Skeletal muscle tissue (tissue), 4 donors: ENCODE results near the gene TMEM198. TPM values are rescaled to one million over a fixed set of nuclear protein-coding genes. Genes with fewer than 3 reads are reported as not detected.

Experiments used
- H3K27ac ChIP-seq: one replicate; pipeline ENCODE4 v1.7.0; 2013; ENCODE audit warnings: mild to moderate bottlenecking, low read depth, low read length, inconsistent platforms
- H3K27me3 ChIP-seq, 3 donors: one replicate each; pipeline ENCODE4 v1.7.0; 2013; ENCODE audit warnings: low read length in 3 of 3; ENCODE audit not compliant: control insufficient read depth in 3 of 3, insufficient read depth in 3 of 3
- H3K36me3 ChIP-seq, 3 donors: one replicate each; pipeline ENCODE4 v1.7.0; 2013; ENCODE audit warnings: low read length in 3 of 3; ENCODE audit not compliant: control insufficient read depth in 3 of 3, insufficient read depth in 3 of 3
- H3K4me1 ChIP-seq, 3 donors: one replicate each; pipeline ENCODE4 v1.7.0; 2013; ENCODE audit warnings: low read length in 3 of 3, mild to moderate bottlenecking in 3 of 3; ENCODE audit not compliant: control insufficient read depth in 3 of 3, insufficient read depth in 3 of 3
- H3K4me3 ChIP-seq, 3 donors: one replicate each; pipeline ENCODE4 v1.7.0; 2013; ENCODE audit warnings: low read length in 3 of 3
- H3K9ac ChIP-seq, 3 donors: one replicate each; pipeline ENCODE4 v1.7.0; 2013; ENCODE audit warnings: low read length in 3 of 3, mild to moderate bottlenecking in 3 of 3, moderate library complexity in 2 of 3, low read depth in 1 of 3
- H3K9me3 ChIP-seq, 3 donors: one replicate each; pipeline ENCODE4 v1.7.0; 2013; ENCODE audit warnings: low read length in 3 of 3; ENCODE audit not compliant: control insufficient read depth in 3 of 3
- total RNA-seq: library from RNA; depleted of rRNA; stranded (reverse); fragments of >200 nt; gene quantifications from one replicate; pipeline ENCODE4 v1.2.3, GENCODE V29; 2014
- donor health status: Osteomylitis.

Gene TMEM198
- total RNA-seq, 1 donor from 2014 or later: 2.1 TPM

DNA sequence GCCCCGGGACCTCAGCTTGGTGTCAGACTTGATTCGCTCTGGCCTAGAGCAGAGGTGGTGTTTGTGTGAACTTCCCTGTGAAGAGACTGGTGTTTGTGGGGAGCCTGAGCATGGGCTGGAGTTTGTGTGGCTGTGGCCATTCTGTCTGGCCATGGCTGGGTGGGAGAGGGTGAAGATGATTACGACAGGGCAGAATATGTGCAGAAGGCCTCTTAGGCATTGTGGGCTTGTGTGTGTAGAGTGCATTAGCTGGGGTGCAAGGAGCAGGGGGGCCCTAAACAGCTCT is 17.0 kb downstream of the TMEM198 start:
- H3K27ac ChIP-seq: no peak overlapping the region

DNA sequence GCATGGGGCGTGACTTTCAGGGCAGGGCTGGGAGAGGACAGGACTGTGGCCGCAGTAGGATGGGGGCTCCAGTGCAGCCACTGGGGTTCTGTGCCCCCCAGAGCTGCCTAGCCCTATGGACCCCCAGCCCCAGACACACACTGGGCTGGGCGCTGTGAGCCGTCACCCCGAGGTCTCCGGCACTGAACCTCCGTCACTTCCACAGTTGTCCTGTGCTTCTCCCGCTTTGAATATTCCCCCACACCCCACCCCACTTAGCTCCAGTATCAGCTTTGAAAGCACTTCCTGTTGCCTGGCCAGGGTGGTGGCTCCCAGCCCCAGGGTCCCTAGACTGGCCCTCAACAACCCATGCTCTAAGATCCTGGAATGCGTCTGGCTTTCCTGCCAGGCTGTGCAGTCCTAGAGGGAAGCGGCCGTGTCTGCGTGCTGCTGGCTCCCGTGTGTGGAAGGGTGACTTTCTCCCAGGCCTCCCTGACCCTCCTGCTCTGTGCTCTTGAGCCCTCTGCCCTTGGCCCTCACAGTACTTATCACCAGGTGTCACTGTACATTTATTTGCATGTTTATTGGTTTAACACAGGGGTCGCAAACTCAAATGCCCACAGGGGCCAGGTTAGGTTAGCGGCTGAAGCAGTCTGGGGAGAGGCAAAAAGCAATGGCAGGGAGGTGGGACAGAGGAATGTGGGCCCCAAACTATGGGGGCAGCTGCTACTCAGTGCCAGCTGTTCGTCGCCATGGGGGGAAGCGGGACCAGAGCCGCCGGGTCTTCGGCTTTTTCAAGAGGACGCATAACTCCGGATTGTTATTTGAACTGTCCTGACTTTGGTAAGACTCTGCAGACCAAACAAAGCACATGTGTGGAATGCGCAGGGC is 17.6 kb downstream of the TMEM198 start:
- Histone ChIP-seq H3K4me1 (no peaks in the 10 kb centered on the region), H3K36me3 (peaks cover 65 to 75% (median 70%) of the 10 kb centered on the region in 3 donors), H3K27ac (no peak overlapping the region), H3K9ac (no peak overlapping the region), H3K27me3 (no peaks in the 10 kb centered on the region), H3K4me3 (no peak overlapping the region), H3K9me3 (no peaks in the 10 kb centered on the region)

More for the DNA sequence above, 17.0 kb downstream of the TMEM198 start:
- no peaks in the 10 kb centered on the region for H3K4me1 ChIP-seq
- no peaks in the 10 kb centered on the region for H3K27me3 ChIP-seq
- no peak overlapping the region for H3K9ac ChIP-seq
- H3K36me3 ChIP-seq: peaks cover 69 to 75% (median 70%) of the 10 kb centered on the region in 3 donors
- H3K9me3 ChIP-seq: no peaks in the 10 kb centered on the region
- no peak overlapping the region for H3K4me3 ChIP-seq

DNA sequence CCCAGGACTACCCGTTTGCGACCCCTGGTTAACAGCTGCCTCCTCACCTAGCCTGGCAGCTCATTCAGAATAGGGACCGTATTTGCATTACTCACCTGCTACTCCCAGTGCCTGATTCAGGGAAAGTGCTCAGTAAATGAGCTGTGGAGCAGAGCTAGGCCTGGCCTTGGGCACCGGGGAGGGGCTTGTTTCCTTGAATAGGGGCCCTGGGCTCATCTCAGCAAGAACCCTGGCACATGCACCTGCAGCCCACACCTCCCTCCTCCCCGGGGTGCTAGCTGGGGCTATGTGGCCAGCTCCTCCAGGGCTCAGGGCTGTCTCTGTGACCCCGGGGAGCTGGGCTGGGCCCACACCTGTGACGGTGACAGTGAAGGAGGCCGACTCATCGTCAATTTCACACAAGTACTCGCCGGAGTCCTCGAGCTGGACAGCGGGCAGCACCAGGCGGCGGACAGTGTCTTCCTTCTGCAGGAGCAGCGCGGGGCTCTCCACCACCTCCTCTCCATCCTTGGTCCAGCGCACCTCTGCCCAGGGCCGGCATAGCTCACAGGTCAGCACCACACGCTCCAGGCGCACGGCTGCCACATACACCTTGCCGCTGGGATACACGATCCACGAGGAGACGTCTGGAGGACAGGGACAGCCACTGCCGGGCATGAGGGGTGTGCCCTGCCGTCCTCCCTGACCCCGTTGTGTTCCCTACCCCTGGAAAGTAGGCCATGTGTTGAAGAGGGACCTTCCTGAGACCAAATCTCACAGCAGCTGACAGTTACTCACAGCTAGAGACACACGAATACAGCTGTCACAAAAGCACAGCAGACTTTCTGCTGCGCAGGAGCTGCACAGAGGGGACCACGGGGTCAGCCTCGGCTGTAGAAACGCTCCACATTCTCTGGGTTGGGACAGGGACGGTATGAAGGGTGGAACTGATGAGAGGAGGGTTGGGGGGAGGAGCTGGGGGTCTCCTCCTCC is 18.5 kb downstream of the TMEM198 start:
- Histone ChIP-seq H3K9ac (no peak overlapping the region), H3K4me1 (no peaks in the 10 kb centered on the region), H3K36me3 (peaks cover 69 to 74% (median 71%) of the 10 kb centered on the region in 3 donors), H3K4me3 (no peak overlapping the region), H3K27me3 (no peaks in the 10 kb centered on the region), H3K9me3 (no peaks in the 10 kb centered on the region), H3K27ac (no peak overlapping the region)

DNA sequence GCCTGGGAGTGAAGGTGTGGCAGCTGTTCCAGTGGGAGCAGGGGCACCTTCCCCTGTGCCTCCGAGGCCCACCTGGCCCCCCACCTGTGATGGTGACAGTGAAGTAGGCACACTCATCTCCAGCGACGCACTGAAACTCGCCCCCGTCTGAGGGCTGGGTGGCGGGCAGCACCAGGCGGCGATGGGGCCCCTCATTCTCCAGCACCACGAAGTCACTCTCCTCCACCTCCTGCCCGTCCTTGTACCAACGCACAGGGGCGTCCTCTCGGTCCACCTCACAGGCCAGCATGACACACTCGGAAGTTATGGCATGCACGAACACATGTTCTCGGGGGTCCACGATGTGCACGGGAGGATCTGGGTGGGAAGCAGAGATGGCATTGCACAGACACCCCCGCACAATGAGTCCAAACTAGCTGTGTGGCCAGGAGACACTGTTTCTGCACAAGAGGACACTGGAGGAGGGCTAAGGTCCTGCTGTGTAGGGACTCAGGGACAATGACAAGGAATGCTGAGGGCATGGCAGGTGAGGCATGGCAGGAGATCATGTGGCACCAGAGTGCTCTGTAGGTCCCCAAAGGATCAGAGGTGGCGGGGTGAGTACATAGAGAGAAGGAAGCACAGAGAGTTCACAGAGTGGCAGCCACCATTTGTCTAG is 19.6 kb downstream of the TMEM198 start:
- Histone ChIP-seq H3K4me3 (no peak overlapping the region), H3K4me1 (no peaks in the 10 kb centered on the region), H3K9me3 (no peaks in the 10 kb centered on the region), H3K27me3 (no peaks in the 10 kb centered on the region), H3K27ac (no peak overlapping the region), H3K9ac (no peak overlapping the region), H3K36me3 (peaks cover 65 to 70% (median 69%) of the 10 kb centered on the region in 3 donors)

GRCh38 chr2:219565130-219566080 is 21.6 kb downstream of the TMEM198 start:
- no peak overlapping the region for H3K4me3 ChIP-seq
- H3K4me1 ChIP-seq: peaks cover 6 to 11% (median 9%) of the 10 kb centered on the region in 3 donors
- H3K27ac ChIP-seq: no peak overlapping the region
- H3K36me3 ChIP-seq: peaks cover 58 to 68% (median 64%) of the 10 kb centered on the region in 3 donors
- no peaks in the 10 kb centered on the region for H3K9me3 ChIP-seq
- no peak overlapping the region for H3K9ac ChIP-seq
- no peaks in the 10 kb centered on the region for H3K27me3 ChIP-seq

DNA sequence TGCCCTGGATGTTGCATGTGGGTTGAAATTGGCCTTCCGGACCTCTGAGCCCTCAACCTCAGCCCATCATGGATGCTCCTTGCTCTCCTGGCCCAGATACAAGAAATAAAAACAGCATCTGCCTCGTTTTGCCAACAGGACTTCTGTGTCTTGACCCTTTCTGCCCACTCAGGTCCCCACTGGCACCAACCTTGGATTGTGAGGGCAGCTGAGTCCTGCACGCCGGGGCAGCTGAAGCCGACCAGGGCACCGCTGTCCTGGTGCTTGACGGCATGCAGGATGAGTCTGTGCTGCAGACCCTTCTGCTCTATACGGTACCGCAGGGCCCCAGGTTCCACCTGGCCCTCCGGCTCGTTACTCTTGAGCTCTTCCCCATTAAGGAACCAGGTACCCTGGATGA is 22.8 kb downstream of the TMEM198 start:
- Histone ChIP-seq H3K9me3 (no peaks in the 10 kb centered on the region), H3K27me3 (no peaks in the 10 kb centered on the region), H3K27ac (no peak overlapping the region), H3K9ac (peak overlapping the region in 1 of 3 donors; percentile 33), H3K36me3 (peaks cover 53 to 59% (median 59%) of the 10 kb centered on the region in 3 donors), H3K4me3 (no peak overlapping the region), H3K4me1 (peaks cover 7 to 14% (median 10%) of the 10 kb centered on the region in 3 donors)

DNA sequence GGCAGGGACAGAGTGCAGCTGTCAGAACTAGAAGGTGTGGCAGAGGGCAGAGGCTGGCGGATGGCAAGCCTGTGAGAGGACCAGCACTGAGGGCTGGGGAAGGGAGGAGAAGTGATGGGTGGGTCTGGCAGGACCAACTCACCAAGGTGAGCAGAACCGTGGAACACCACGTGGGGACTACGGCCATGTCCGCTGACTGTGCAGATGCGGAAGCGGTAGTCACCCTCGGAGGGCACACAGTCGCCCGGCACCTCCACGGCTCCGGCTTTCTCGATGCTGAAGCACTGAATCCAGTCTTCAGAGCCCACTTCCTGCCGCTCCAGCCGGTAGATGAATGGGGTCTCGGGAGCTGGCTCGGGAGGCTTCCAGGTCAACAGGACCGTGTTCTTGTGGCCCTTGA is 23.3 kb downstream of the TMEM198 start:
- H3K9me3 ChIP-seq: no peaks in the 10 kb centered on the region
- no peak overlapping the region for H3K27ac ChIP-seq
- peaks cover 48 to 55% (median 54%) of the 10 kb centered on the region in 3 donors for H3K36me3 ChIP-seq
- no peak overlapping the region for H3K4me3 ChIP-seq
- no peaks in the 10 kb centered on the region for H3K27me3 ChIP-seq
- peaks cover 12 to 19% (median 15%) of the 10 kb centered on the region in 3 donors for H3K4me1 ChIP-seq
- no peak overlapping the region for H3K9ac ChIP-seq

DNA sequence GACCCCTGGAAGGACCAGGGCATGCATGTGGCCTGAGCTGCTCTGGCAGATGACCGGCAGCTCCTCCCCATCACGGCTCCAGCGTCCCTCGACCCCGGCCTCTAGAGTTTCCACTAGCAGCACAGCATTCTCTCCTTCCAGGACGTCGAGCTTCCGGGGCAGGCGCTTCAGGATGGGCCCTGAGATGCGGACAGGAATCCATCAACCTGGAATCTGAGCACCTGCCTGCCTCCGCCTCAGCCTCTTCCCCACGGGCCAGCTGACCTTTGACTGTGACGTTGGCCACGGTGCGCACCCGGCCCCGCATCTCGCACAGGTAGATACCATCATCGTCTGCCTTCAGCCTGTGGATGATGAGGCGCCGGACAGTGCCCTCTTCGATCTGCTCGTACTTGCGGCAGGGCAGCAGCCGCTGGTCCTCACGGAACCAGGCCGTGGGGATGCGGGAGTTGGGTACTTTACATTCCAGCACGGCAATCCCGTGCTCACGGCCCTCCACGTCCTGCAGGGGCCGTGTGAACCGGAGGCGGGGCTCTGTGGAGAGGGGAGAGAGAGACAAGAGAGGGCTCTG is 24.0 kb downstream of the TMEM198 start:
- Histone ChIP-seq H3K27me3 (no peaks in the 10 kb centered on the region), H3K27ac (no peak overlapping the region), H3K36me3 (peaks cover 41 to 47% (median 46%) of the 10 kb centered on the region in 3 donors), H3K9me3 (no peaks in the 10 kb centered on the region), H3K4me3 (no peak overlapping the region), H3K9ac (no peak overlapping the region), H3K4me1 (peaks cover 12 to 20% (median 17%) of the 10 kb centered on the region in 3 donors)
